ENCODE results near the gene LBH. TPM values are rescaled to one million over a fixed set of nuclear protein-coding genes. Genes with fewer than 3 reads are reported as not detected.
A peak's percentile ranks its signal among the peaks of the same experiment; 100 is the strongest.
"Not testable (repeated sequence)": the region's sequence is repeated elsewhere in the genome, so short reads cannot be mapped to it uniquely, and the experiment has no call there.

The LBH gene
- total RNA-seq, 1 donor from 2014 or later: 137 TPM

DNA sequence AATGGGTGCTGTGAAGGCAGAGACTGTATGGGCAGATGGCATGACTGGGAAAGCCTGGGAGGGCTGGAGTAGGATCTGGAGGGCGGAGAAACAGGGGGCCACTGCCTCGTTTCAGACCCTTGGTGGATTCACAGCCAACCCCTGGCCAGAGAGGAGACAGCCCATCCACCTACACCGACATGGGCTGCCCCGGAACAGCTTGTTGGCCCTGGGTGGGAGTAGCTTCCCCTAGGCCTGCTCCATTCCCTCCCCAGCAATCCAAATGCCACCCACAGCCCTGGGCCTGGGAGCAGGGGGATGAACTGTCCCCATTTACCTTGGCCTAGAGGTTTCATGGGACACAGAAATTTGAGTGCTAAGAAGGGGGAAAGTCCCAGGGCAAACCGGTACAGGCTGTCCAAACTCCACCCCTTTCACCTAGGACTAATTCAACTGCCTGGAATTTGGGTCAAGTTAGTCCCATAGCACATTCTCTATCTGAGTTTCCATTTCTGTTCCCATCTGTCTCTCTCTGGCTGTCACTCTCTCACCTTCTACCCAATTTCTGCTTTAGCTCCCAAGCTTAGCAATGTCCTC, 37.0 kb downstream of the LBH start:
- DNase-seq (ENCODE audit: low spot score): no peak
- H3K4me3 Mint-ChIP-seq (ENCODE audit: unreplicated experiment): no peak overlapping the region
- no peaks in the 10 kb centered on the region for H3K9me3 Mint-ChIP-seq (ENCODE audit: unreplicated experiment)
- TF ChIP-seq, protein P1, sequence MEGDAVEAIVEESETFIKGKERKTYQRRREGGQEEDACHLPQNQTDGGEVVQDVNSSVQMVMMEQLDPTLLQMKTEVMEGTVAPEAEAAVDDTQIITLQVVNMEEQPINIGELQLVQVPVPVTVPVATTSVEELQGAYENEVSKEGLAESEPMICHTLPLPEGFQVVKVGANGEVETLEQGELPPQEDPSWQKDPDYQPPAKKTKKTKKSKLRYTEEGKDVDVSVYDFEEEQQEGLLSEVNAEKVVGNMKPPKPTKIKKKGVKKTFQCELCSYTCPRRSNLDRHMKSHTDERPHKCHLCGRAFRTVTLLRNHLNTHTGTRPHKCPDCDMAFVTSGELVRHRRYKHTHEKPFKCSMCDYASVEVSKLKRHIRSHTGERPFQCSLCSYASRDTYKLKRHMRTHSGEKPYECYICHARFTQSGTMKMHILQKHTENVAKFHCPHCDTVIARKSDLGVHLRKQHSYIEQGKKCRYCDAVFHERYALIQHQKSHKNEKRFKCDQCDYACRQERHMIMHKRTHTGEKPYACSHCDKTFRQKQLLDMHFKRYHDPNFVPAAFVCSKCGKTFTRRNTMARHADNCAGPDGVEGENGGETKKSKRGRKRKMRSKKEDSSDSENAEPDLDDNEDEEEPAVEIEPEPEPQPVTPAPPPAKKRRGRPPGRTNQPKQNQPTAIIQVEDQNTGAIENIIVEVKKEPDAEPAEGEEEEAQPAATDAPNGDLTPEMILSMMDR (IDR thresholded peaks at IDR 0.05; ENCODE audit: unreplicated experiment): no peak
- H3K36me3 Mint-ChIP-seq (ENCODE audit: low read depth, unreplicated experiment): peaks cover 5% of the 10 kb centered on the region
- peaks cover 5% of the 10 kb centered on the region for H3K27me3 Mint-ChIP-seq (ENCODE audit: unreplicated experiment)
- no peak overlapping the region for H3K27ac Mint-ChIP-seq (ENCODE audit: unreplicated experiment)
- peaks cover 13% of the 10 kb centered on the region for H3K4me1 Mint-ChIP-seq (ENCODE audit: unreplicated experiment)

DNA sequence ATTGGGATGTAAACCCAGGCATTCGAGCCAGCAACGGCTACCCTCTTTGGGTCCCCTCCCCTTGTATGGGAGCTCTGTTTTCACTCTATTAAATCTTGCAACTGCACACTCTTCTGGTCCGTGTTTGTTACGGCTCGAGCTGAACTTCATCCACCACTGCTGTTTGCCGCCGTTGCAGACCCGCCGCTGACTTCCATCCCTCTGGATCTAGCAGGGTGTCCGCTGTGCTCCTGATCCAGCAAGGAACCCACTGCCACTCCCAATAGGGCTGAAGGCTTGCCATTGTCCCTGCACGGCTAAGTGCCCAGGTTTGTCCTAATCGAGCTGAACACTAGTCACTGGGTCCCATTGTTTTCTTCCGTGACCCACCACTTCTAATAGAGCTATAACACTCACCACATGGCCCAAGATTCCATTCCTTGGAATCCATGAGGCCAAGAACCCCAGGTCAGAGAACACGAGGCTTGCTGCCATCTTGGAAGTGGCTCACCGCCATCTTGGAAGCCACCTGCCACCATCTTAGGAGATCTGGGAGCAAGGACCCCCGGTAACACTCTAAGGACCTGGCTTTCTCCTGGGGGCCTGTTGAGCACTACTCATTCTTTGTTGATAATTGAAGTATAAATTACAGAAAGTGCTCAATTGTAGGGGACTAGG, 37.9 kb downstream of the LBH start:
- DNase-seq (ENCODE audit: low spot score); H3K36me3 Mint-ChIP-seq (ENCODE audit: low read depth, unreplicated experiment); H3K9me3 Mint-ChIP-seq (ENCODE audit: unreplicated experiment); H3K4me3 Mint-ChIP-seq (ENCODE audit: unreplicated experiment); H3K27me3 Mint-ChIP-seq (ENCODE audit: unreplicated experiment); H3K27ac Mint-ChIP-seq (ENCODE audit: unreplicated experiment): not testable (repeated sequence)
- H3K4me1 Mint-ChIP-seq (ENCODE audit: unreplicated experiment): peaks cover 13% of the 10 kb centered on the region

DNA sequence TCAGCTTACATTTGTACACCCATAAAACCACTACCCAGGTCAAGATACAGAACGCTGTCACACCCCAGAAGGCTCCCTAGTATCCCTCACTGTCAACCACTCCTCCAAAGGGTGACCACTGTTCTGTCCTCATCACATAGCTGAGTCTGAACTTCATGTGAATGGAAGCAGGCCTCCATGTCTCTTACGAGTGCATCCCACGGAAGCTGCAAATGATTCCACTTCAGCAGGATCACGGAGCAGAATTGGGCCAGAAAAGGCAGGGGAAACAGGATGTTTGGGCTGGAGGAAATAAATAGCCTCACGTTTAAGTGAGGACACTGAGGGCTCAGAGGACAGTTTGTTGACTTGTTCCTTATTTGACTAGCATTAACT, 38.4 kb downstream of the LBH start:
- Mint-ChIP-seq H3K4me3 (ENCODE audit: unreplicated experiment) (no peak overlapping the region), H3K27me3 (ENCODE audit: unreplicated experiment) (peaks cover 7% of the 10 kb centered on the region), H3K36me3 (ENCODE audit: low read depth, unreplicated experiment) (peaks cover 5% of the 10 kb centered on the region), H3K4me1 (ENCODE audit: unreplicated experiment) (peaks cover 13% of the 10 kb centered on the region), H3K27ac (ENCODE audit: unreplicated experiment) (no peak overlapping the region), H3K9me3 (ENCODE audit: unreplicated experiment) (no peaks in the 10 kb centered on the region)
- TF ChIP-seq, protein P1 (IDR thresholded peaks at IDR 0.05; ENCODE audit: unreplicated experiment): no peak
- no peak for DNase-seq (ENCODE audit: low spot score)

DNA sequence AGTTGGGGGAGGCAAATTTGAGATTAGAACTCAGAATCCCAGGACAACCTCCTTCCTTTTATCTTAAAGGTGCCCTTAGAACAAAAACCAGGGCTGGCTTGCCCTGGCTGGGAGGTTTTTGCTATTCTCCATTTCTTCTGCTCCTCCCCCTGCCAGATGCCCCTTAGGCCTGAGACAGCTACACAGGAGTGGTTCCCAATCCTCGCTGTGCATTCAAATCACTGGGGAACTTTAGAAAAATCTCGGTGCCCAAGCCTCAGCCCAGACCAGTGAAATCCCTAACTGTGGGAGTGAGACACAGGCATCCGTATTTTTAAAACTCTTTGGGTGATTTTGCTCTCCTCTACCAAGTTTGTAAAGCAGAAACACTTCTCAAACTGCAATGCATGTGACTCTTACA, 38.8 kb downstream of the LBH start:
- no peak overlapping the region for H3K4me3 Mint-ChIP-seq (ENCODE audit: unreplicated experiment)
- DNase-seq (ENCODE audit: low spot score): no peak
- no peak overlapping the region for H3K27ac Mint-ChIP-seq (ENCODE audit: unreplicated experiment)
- H3K4me1 Mint-ChIP-seq (ENCODE audit: unreplicated experiment): peaks cover 13% of the 10 kb centered on the region
- H3K9me3 Mint-ChIP-seq (ENCODE audit: unreplicated experiment): no peaks in the 10 kb centered on the region
- H3K27me3 Mint-ChIP-seq (ENCODE audit: unreplicated experiment): peaks cover 7% of the 10 kb centered on the region
- peaks cover 5% of the 10 kb centered on the region for H3K36me3 Mint-ChIP-seq (ENCODE audit: low read depth, unreplicated experiment)
- TF ChIP-seq, protein P1 (IDR thresholded peaks at IDR 0.05; ENCODE audit: unreplicated experiment): no peak

DNA sequence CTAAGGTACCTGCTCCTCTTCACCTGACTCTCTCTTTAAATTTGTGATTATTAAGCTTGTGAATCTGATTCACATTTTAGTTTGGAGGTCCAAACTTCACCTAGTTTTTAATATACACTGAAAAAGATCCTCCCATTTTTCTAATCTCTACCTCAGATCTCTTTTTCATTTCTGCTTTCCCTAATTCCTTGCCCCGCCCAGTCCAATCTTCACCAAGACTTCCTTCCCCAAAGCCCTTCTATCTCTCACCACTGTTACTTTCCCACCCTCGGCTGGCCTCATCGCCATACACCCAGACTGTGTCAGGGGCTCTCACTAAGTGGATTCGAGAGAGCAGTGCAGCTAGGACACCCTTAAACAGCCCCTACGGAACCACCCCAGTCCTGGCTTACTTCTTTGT, 40.0 kb downstream of the LBH start:
- Mint-ChIP-seq H3K4me3 (ENCODE audit: unreplicated experiment) (peak overlapping the region; percentile 9), H3K27me3 (ENCODE audit: unreplicated experiment) (peaks cover 7% of the 10 kb centered on the region), H3K4me1 (ENCODE audit: unreplicated experiment) (peaks cover 9% of the 10 kb centered on the region), H3K36me3 (ENCODE audit: low read depth, unreplicated experiment) (peaks cover 5% of the 10 kb centered on the region), H3K27ac (ENCODE audit: unreplicated experiment) (no peak overlapping the region), H3K9me3 (ENCODE audit: unreplicated experiment) (no peaks in the 10 kb centered on the region)
- TF ChIP-seq, protein P1 (IDR thresholded peaks at IDR 0.05; ENCODE audit: unreplicated experiment): no peak
- no peak for DNase-seq (ENCODE audit: low spot score)
